ENCODE data around the gene TRMO. TPM values are rescaled to one million over a fixed set of nuclear protein-coding genes. Genes with fewer than 3 reads are reported as not detected.

The TRMO gene, protein sequence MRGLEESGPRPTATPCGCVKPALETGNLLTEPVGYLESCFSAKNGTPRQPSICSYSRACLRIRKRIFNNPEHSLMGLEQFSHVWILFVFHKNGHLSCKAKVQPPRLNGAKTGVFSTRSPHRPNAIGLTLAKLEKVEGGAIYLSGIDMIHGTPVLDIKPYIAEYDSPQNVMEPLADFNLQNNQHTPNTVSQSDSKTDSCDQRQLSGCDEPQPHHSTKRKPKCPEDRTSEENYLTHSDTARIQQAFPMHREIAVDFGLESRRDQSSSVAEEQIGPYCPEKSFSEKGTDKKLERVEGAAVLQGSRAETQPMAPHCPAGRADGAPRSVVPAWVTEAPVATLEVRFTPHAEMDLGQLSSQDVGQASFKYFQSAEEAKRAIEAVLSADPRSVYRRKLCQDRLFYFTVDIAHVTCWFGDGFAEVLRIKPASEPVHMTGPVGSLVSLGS
- 9.3 to 9.9 TPM (median 9.5 TPM) in 3 replicates for total RNA-seq
- long read RNA-seq, transcript TRMO-203 (5 exons, 1,647 nt): major isoform, 6 of 8 reads
- long read RNA-seq, partial matches to known transcripts: 0 of 8 reads
- long read RNA-seq, other reads (novel, unspliced or antisense): 2 of 8 reads

GRCh38 chr9:97921959-97922724, at the start of gene TRMO:
TSS of gene TRMO (minus strand) at chr9:97922500. CDS start at chr9:97922493, 7 bp downstream.
- TF ChIP-seq, protein P1, sequence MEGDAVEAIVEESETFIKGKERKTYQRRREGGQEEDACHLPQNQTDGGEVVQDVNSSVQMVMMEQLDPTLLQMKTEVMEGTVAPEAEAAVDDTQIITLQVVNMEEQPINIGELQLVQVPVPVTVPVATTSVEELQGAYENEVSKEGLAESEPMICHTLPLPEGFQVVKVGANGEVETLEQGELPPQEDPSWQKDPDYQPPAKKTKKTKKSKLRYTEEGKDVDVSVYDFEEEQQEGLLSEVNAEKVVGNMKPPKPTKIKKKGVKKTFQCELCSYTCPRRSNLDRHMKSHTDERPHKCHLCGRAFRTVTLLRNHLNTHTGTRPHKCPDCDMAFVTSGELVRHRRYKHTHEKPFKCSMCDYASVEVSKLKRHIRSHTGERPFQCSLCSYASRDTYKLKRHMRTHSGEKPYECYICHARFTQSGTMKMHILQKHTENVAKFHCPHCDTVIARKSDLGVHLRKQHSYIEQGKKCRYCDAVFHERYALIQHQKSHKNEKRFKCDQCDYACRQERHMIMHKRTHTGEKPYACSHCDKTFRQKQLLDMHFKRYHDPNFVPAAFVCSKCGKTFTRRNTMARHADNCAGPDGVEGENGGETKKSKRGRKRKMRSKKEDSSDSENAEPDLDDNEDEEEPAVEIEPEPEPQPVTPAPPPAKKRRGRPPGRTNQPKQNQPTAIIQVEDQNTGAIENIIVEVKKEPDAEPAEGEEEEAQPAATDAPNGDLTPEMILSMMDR (IDR thresholded peaks at IDR 0.05): peak; percentile 84
- no peaks in the 10 kb centered on the region for H3K9me3 Mint-ChIP-seq (ENCODE audit: low read depth)
- peaks cover 8% of the 10 kb centered on the region for H3K27me3 Mint-ChIP-seq (ENCODE audit: low read depth)
- H3K36me3 Mint-ChIP-seq (ENCODE audit: low read depth): no peaks in the 10 kb centered on the region
- peak within 1 kb of the TSS; percentile 98 for H3K27ac Mint-ChIP-seq (ENCODE audit: unreplicated experiment)
- peak; percentile 97 for DNase-seq (ENCODE audit: low spot score)
- H3K4me1 Mint-ChIP-seq (ENCODE audit: low read depth): peaks cover 32% of the 10 kb centered on the region
- H3K4me3 Mint-ChIP-seq (ENCODE audit: unreplicated experiment): peak within 1 kb of the TSS; percentile 88

- peaks cover 1% of the 10 kb centered on the region for H3K36me3 Mint-ChIP-seq (ENCODE audit: low read depth)
- H3K4me1 Mint-ChIP-seq (ENCODE audit: low read depth): peaks cover 3% of the 10 kb centered on the region
- H3K27ac Mint-ChIP-seq (ENCODE audit: unreplicated experiment): no peak overlapping the region
- peaks cover 1% of the 10 kb centered on the region for H3K9me3 Mint-ChIP-seq (ENCODE audit: low read depth)
- DNase-seq (ENCODE audit: low spot score): no peak
- H3K27me3 Mint-ChIP-seq (ENCODE audit: low read depth): peaks cover 27% of the 10 kb centered on the region
- TF ChIP-seq, protein P1 (IDR thresholded peaks at IDR 0.05): no peak
- H3K4me3 Mint-ChIP-seq (ENCODE audit: unreplicated experiment): no peak overlapping the region
Observed at GRCh38 chr9:97970165-97970564, 47.9 kb upstream of the TRMO start.

DNA sequence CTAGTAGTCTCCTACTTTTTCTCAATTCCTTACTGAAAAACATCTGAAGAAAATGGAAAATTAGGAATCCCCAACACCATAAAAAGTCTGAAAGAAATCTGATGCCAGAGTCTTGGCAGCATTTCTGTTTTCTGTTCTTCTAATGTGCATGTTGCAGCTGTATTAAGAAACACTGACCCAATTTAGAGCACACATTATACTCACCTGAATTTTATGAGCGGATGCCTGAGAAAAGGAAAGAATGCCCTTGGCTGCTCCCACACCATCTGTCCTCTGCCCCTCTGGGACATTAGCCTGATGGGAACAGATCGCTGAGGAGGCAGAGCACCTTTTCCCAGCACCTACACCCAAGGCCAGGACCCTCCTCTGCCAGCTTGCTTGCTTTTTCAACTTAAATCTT, 46.7 kb upstream of the TRMO start:
- Mint-ChIP-seq H3K4me3 (ENCODE audit: unreplicated experiment) (no peak overlapping the region), H3K27me3 (ENCODE audit: low read depth) (peaks cover 34% of the 10 kb centered on the region), H3K27ac (ENCODE audit: unreplicated experiment) (no peak overlapping the region), H3K9me3 (ENCODE audit: low read depth) (no peaks in the 10 kb centered on the region), H3K36me3 (ENCODE audit: low read depth) (peaks cover 1% of the 10 kb centered on the region), H3K4me1 (ENCODE audit: low read depth) (peaks cover 3% of the 10 kb centered on the region)
- no peak for DNase-seq (ENCODE audit: low spot score)
- TF ChIP-seq, protein P1 (IDR thresholded peaks at IDR 0.05): no peak

DNA sequence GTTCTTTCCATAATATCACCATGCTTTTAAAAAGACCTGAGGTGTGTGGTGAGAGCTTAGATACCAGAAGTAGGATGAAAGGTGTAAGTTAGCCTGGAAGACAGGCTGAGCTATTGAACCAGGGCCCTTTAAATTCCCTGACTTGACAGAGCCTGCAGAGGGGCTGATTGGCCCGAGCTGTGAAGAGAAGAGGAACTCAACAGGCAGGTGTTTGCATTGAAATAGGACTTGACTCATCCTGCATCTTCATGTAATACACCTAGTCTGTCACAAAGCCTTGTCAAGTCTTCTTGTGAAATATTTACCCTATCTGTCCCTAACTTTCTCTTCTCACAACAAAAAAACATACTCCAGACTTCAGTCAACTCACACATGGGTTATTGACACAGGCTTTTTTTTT, 44.2 kb upstream of the TRMO start:
- Mint-ChIP-seq H3K4me3 (ENCODE audit: unreplicated experiment) (no peak overlapping the region), H3K36me3 (ENCODE audit: low read depth) (no peaks in the 10 kb centered on the region), H3K4me1 (ENCODE audit: low read depth) (peaks cover 3% of the 10 kb centered on the region), H3K9me3 (ENCODE audit: low read depth) (no peaks in the 10 kb centered on the region), H3K27me3 (ENCODE audit: low read depth) (peaks cover 20% of the 10 kb centered on the region), H3K27ac (ENCODE audit: unreplicated experiment) (no peak overlapping the region)
- TF ChIP-seq, protein P1 (IDR thresholded peaks at IDR 0.05): no peak
- DNase-seq (ENCODE audit: low spot score): no peak

DNA sequence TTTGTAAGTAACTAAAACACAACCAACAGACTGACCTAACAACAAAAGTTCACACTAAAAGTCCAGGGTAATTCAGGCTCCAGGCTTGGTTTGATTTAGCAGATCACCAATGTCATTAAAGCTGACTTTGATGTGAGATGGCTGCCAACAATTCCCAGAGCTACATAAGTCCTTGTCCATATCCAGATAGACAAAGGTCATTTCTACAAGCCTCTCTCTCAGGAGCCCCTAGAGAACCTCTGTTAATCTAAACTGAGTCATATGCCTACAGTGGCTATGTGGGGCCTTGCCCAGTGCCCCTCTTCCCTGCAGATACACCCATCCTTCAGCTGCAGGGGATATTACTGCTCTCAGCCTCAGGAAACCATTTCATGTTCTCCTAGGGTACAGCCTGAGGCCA, 42.6 kb upstream of the TRMO start:
- Mint-ChIP-seq H3K27me3 (ENCODE audit: low read depth) (peaks cover 20% of the 10 kb centered on the region), H3K4me3 (ENCODE audit: unreplicated experiment) (no peak overlapping the region), H3K4me1 (ENCODE audit: low read depth) (peaks cover 3% of the 10 kb centered on the region), H3K36me3 (ENCODE audit: low read depth) (no peaks in the 10 kb centered on the region), H3K9me3 (ENCODE audit: low read depth) (no peaks in the 10 kb centered on the region), H3K27ac (ENCODE audit: unreplicated experiment) (no peak overlapping the region)
- TF ChIP-seq, protein P1 (IDR thresholded peaks at IDR 0.05): no peak
- DNase-seq (ENCODE audit: low spot score): no peak
